Liver (tissue), 3 donors: Measurements from ENCODE around the gene ZNF655.

Experiments
- ATF3 ChIP-seq: IDR thresholded peaks from 2 replicates; pipeline ENCODE4 v1.6.1; 2016; ENCODE audit warnings: antibody characterized with exemption
- CTCF ChIP-seq: fragments of 150-350 bp; IDR thresholded peaks from 2 replicates; pipeline ENCODE4 v1.5.1; 2017; ENCODE audit warnings: improper control_type of control experiment, low read depth, low read length; ENCODE audit not compliant: missing input control
- EGR1 ChIP-seq, 2 donors: IDR thresholded peaks; 2 replicates each; pipeline ENCODE4 v1.6.1; 2016 to 2018; ENCODE audit warnings: antibody characterized with exemption in 2 of 2, low read depth in 2 of 2
- MAX ChIP-seq: IDR thresholded peaks from 2 replicates; pipeline ENCODE4 v1.6.1; 2016; ENCODE audit warnings: antibody characterized with exemption
- donor health status: healthy.
- donor health status: healthy.

- TF ChIP-seq MAX: no peak
- no peak for TF ChIP-seq CTCF
- TF ChIP-seq EGR1 (IDR thresholded peaks at IDR 0.05; ENCODE audit: low read depth in 2 of 2): no peak
- no peak for TF ChIP-seq ATF3
These were observed 2.6 kb downstream of the ZNF655 start for GRCh38 chr7:99560834-99561736.
